Erythroblast (primary cell): Measurements from ENCODE around the gene SENP1.

ENCODE experiments used
- DNase-seq, 2 experiments: peaks; one replicate each; lab custom pipeline; 2025; lab: John Stamatoyannopoulos, UW
- GATA1 ChIP-seq: IDR thresholded peaks from 2 replicates; pipeline ENCODE4 v1.6.1; 2011; ENCODE audit warnings: low read depth, mild to moderate bottlenecking, control low read depth, low read length, moderate library complexity
- POLR2A ChIP-seq: IDR thresholded peaks from 2 replicates; pipeline ENCODE4 v1.6.1; 2011; ENCODE audit warnings: mild to moderate bottlenecking, low read length

SENP1 gene

GRCh38 chr12:48031135-48031960 lies 74.5 kb downstream of the SENP1 start:
- no peak for DNase-seq
- TF ChIP-seq GATA1 = no peak
- no peak for TF ChIP-seq POLR2A

GRCh38 chr12:48030173-48030650 lies 75.7 kb downstream of the SENP1 start:
- no peak for TF ChIP-seq GATA1
- TF ChIP-seq POLR2A = no peak

GRCh38 chr12:48029491-48030172 lies 76.2 kb downstream of the SENP1 start:
- DNase-seq = no peak
- TF ChIP-seq POLR2A (no peak), GATA1 (no peak)

More at GRCh38 chr12:48030173-48030650, 75.7 kb downstream of the SENP1 start:
- no peak for DNase-seq

GRCh38 chr12:48028541-48029431 lies 77.1 kb downstream of the SENP1 start:
- no peak for TF ChIP-seq POLR2A
- TF ChIP-seq GATA1 = no peak

GRCh38 chr12:48027183-48028002 lies 78.5 kb downstream of the SENP1 start:
- TF ChIP-seq POLR2A (no peak), GATA1 (no peak)
- DNase-seq = no peak

More at GRCh38 chr12:48028541-48029431, 77.1 kb downstream of the SENP1 start:
- no peak for DNase-seq

- DNase-seq = no peak
- TF ChIP-seq GATA1 (no peak), POLR2A (no peak)
These were observed 79.6 kb downstream of the SENP1 start for GRCh38 chr12:48026060-48026827.

- DNase-seq = no peak
- no peak for TF ChIP-seq POLR2A
- TF ChIP-seq GATA1 = no peak
These were observed 80.6 kb downstream of the SENP1 start for GRCh38 chr12:48025281-48025680.

GRCh38 chr12:48024735-48025134 lies 81.1 kb downstream of the SENP1 start:
- DNase-seq = no peak
- TF ChIP-seq POLR2A (no peak), GATA1 (no peak)

- DNase-seq = no peak
- TF ChIP-seq GATA1 (no peak), POLR2A (no peak)
These were observed 82.5 kb downstream of the SENP1 start for GRCh38 chr12:48023386-48023785.

- no peak for TF ChIP-seq GATA1
- TF ChIP-seq POLR2A = no peak
- no peak for DNase-seq
These were observed 83.0 kb downstream of the SENP1 start for GRCh38 chr12:48022676-48023385.

GRCh38 chr12:48022180-48022521 lies 83.7 kb downstream of the SENP1 start:
- TF ChIP-seq POLR2A (no peak), GATA1 (no peak)
- no peak for DNase-seq
